Measurements from ENCODE around the gene GIPC2. TPM values are rescaled to one million over a fixed set of nuclear protein-coding genes. Genes with fewer than 3 reads are reported as not detected.
"Not testable (repeated sequence)": the region's sequence is repeated elsewhere in the genome, so short reads cannot be mapped to it uniquely, and the experiment has no call there.

The GIPC2 gene
- total RNA-seq, 6 donors from 2014 or later: 0.33 to 4.1 (median 1.8) TPM

DNA sequence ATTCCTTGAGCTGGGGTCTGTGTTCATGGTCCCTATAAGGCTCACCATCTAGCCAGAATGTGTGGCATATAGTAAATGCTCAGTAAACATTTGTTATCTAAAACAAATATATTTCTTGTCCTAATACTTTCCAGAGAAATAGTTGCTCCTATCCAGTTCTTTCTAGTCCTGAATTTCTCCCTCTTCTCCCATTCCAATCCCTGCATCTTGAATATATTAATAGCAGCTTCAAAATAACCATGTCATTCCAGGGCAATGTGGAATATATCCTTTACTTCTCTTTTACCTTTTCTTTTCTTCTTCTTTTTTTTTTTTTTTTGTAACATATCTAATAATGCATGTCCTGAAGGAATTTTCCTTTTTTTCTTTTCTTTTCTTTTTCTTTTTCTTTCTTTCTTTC, 30.6 kb upstream of the GIPC2 start:
- Histone ChIP-seq H3K4me3 (no peak overlapping the region), H3K9me3 (no peaks in the 10 kb centered on the region), H3K36me3 (peaks cover 0 to 32% (median 1%) of the 10 kb centered on the region in 4 donors), H3K27ac (no peak overlapping the region), H3K4me1 (peaks cover 0 to 4% (median 0%) of the 10 kb centered on the region in 4 donors), H3K27me3 (no peaks in the 10 kb centered on the region)
- ATAC-seq (ENCODE audit: low FRiP score in 2 of 2) (no peak), DNase-seq (no peak)
- TF ChIP-seq POLR2A (IDR thresholded peaks at IDR 0.05): no peak
- TF ChIP-seq EP300 (IDR thresholded peaks at IDR 0.05): no peak
- TF ChIP-seq POLR2AphosphoS5 (IDR thresholded peaks at IDR 0.05): no peak
- TF ChIP-seq, protein P1, sequence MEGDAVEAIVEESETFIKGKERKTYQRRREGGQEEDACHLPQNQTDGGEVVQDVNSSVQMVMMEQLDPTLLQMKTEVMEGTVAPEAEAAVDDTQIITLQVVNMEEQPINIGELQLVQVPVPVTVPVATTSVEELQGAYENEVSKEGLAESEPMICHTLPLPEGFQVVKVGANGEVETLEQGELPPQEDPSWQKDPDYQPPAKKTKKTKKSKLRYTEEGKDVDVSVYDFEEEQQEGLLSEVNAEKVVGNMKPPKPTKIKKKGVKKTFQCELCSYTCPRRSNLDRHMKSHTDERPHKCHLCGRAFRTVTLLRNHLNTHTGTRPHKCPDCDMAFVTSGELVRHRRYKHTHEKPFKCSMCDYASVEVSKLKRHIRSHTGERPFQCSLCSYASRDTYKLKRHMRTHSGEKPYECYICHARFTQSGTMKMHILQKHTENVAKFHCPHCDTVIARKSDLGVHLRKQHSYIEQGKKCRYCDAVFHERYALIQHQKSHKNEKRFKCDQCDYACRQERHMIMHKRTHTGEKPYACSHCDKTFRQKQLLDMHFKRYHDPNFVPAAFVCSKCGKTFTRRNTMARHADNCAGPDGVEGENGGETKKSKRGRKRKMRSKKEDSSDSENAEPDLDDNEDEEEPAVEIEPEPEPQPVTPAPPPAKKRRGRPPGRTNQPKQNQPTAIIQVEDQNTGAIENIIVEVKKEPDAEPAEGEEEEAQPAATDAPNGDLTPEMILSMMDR (IDR thresholded peaks at IDR 0.05): no peak

DNA sequence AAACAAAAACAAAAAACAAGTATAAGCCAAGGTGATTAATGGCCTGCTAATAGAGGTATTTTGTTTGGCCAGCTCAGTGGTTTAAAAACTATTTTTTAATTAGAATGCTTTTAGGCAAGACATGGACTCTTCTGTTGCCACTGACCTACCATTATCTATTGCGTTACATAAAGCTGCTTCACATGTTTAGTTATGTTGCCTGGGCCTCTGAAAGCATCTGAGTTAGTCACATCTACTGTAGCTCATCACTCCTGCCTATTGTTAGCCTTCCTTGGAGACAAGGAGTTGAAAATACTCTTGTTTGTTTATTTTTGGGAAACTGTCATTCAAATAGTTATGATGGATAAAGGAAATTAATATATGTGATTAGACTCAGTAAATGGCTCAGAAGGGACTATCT, 26.7 kb upstream of the GIPC2 start:
- Histone ChIP-seq H3K36me3 (peaks cover 0 to 22% (median 1%) of the 10 kb centered on the region in 4 donors), H3K27ac (no peak overlapping the region), H3K27me3 (no peaks in the 10 kb centered on the region), H3K9me3 (no peaks in the 10 kb centered on the region), H3K4me1 (peaks cover 0 to 4% (median 0%) of the 10 kb centered on the region in 4 donors), H3K4me3 (no peak overlapping the region)
- TF ChIP-seq EP300 (IDR thresholded peaks at IDR 0.05) (no peak), POLR2AphosphoS5 (IDR thresholded peaks at IDR 0.05) (no peak), POLR2A (IDR thresholded peaks at IDR 0.05) (no peak)
- TF ChIP-seq, protein P1 (IDR thresholded peaks at IDR 0.05): no peak
- 97% methylated on average over 1 of the region's 1 CpG for WGBS, 2 donors
- no peak for DNase-seq
- ATAC-seq (ENCODE audit: low FRiP score in 2 of 2): no peak

DNA sequence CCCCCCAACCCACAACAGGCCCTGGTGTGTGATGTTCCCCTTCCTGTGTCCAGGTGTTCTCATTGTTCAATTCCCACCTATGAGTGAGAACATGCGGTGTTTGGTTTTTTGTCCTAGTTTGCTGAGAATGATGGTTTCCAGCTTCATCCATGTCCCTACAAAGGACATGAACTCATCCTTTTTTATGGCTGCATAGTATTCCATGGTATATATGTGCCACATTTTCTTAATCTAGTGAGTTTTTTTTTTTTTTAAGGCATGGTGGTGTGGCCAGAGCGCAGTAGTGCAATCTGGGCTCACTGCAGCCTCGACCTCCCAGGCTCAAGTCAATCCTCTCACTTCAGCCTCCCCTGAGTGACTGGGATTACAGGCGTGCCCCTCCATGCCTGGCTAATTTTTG, 24.6 kb upstream of the GIPC2 start:
- not testable (repeated sequence) for H3K27me3 ChIP-seq; H3K27ac ChIP-seq; DNase-seq; H3K36me3 ChIP-seq; H3K4me3 ChIP-seq; ATAC-seq (ENCODE audit: low FRiP score in 2 of 2); H3K9me3 ChIP-seq; H3K4me1 ChIP-seq
- WGBS, 2 donors: 94 to 99% methylated on average over 4 of the region's 4 CpGs

DNA sequence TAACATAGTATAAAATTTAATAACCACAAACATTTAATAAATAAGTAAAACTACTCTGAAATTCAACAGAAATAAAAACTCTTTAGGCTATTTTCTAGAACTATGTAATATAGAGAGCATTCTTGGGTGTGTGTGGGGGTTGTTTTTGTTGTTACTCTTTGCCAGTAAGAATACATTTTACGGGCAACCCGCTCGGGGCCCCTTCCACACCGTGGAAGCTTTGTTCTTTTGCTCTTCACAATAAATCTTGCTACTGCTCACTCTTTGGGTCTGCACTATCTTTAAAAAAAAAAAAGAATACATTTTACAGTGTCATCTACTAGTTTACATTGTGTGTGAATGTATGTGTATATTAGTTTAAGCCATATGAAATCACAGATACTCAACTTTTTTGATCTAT, 16.0 kb upstream of the GIPC2 start:
- 88 to 89% methylated on average over 4 of the region's 4 CpGs for WGBS, 2 donors
- Histone ChIP-seq H3K4me3 (no peak overlapping the region), H3K36me3 (no peaks in the 10 kb centered on the region), H3K27ac (no peak overlapping the region), H3K9me3 (no peaks in the 10 kb centered on the region), H3K27me3 (no peaks in the 10 kb centered on the region), H3K4me1 (no peaks in the 10 kb centered on the region)
- no peak for ATAC-seq (ENCODE audit: low FRiP score in 2 of 2)
- no peak for DNase-seq
- TF ChIP-seq, protein P1 (IDR thresholded peaks at IDR 0.05): no peak
- TF ChIP-seq POLR2AphosphoS5 (IDR thresholded peaks at IDR 0.05): no peak
- TF ChIP-seq POLR2A (IDR thresholded peaks at IDR 0.05): no peak
- no peak for TF ChIP-seq EP300 (IDR thresholded peaks at IDR 0.05)

- 66 to 73% methylated on average over 4 of the region's 4 CpGs for WGBS, 2 donors
- no peak overlapping the region for H3K27ac ChIP-seq
- no peaks in the 10 kb centered on the region for H3K36me3 ChIP-seq
- peaks cover 0 to 6% (median 0%) of the 10 kb centered on the region in 4 donors for H3K4me1 ChIP-seq
- ATAC-seq (ENCODE audit: low FRiP score in 2 of 2) (no peak), DNase-seq (no peak)
- TF ChIP-seq POLR2AphosphoS5 (IDR thresholded peaks at IDR 0.05): no peak
- no peak for TF ChIP-seq EP300 (IDR thresholded peaks at IDR 0.05)
- TF ChIP-seq, protein P1 (IDR thresholded peaks at IDR 0.05): no peak
- no peak for TF ChIP-seq POLR2A (IDR thresholded peaks at IDR 0.05)
- no peaks in the 10 kb centered on the region for H3K27me3 ChIP-seq
- H3K9me3 ChIP-seq: no peaks in the 10 kb centered on the region
- H3K4me3 ChIP-seq: no peak overlapping the region
Measured at GRCh38 chr1:78032996-78033796, 12.6 kb upstream of the GIPC2 start.
